A673 (cell line): ENCODE data around the gene FAM32A. TPM values are rescaled to one million over a fixed set of nuclear protein-coding genes. Genes with fewer than 3 reads are reported as not detected.

Source experiments
- BruUV-seq: library from RNA; stranded (reverse); fragments of 400-500 nt; replicated peaks from 2 replicates; lab custom pipeline; 2021; lab: Mats Ljungman, UMichigan
- CTCF ChIA-PET: fragments of 300-600 bp; sonication (Branson Sonifier 250); formaldehyde crosslinking; loops from one replicate; lab custom pipeline; 2022; ENCODE audit warnings: antibody characterized with exemption; lab: Charles Lee
- POLR2A ChIA-PET: fragments of 300-600 bp; sonication (Branson Sonifier 250); formaldehyde crosslinking; loops from one replicate; lab custom pipeline; 2022; ENCODE audit warnings: antibody characterized with exemption; ENCODE audit not compliant: low non-redundant PET; lab: Charles Lee
- DNase-seq: peaks from one replicate; pipeline ENCODE4 v3.0.0-alpha.2; 2015; ENCODE audit warnings: low spot score
- H3K27ac ChIP-seq: fragments of 200-600 bp; sonication (generic); 2 replicates; pipeline ENCODE4 v1.5.1; 2016; ENCODE audit warnings: mixed run types, low read depth, mild to moderate bottlenecking, mixed read lengths, antibody characterized with exemption, low read length; ENCODE audit not compliant: poor library complexity, severe bottlenecking
- H3K27me3 ChIP-seq: fragments of 200-600 bp; sonication (generic); replicated peaks from 2 replicates; pipeline ENCODE4 v1.6.1; 2017; ENCODE audit warnings: mixed run types, low read depth, mild to moderate bottlenecking, mixed read lengths, antibody characterized with exemption, low read length; ENCODE audit not compliant: insufficient read depth, poor library complexity
- H3K36me3 ChIP-seq: fragments of 200-600 bp; sonication (generic); 2 replicates; pipeline ENCODE4 v1.6.1; 2016; ENCODE audit warnings: mixed run types, mild to moderate bottlenecking, mixed read lengths, antibody characterized with exemption, low read length; ENCODE audit not compliant: insufficient read depth, poor library complexity, severe bottlenecking
- H3K4me1 ChIP-seq: fragments of 200-600 bp; sonication (generic); 2 replicates; pipeline ENCODE4 v1.6.1; 2017; ENCODE audit warnings: mixed run types, mild to moderate bottlenecking, mixed read lengths, antibody characterized with exemption, low read length; ENCODE audit not compliant: insufficient read depth, poor library complexity, severe bottlenecking
- H3K4me3 ChIP-seq: fragments of 200-600 bp; sonication (generic); 2 replicates; pipeline ENCODE4 v1.5.1; 2016; ENCODE audit warnings: low read depth, mixed run types, mild to moderate bottlenecking, mixed read lengths, low read length; ENCODE audit not compliant: poor library complexity, severe bottlenecking
- H3K9me3 ChIP-seq: fragments of 200-600 bp; sonication (generic); 2 replicates; pipeline ENCODE4 v1.6.1; 2016; ENCODE audit warnings: mixed run types, low read depth, mild to moderate bottlenecking, mixed read lengths, antibody characterized with exemption, low read length; ENCODE audit not compliant: poor library complexity, severe bottlenecking
- CTCF ChIP-seq: fragments of 300-800, 200-600 bp; sonication (generic); conservative IDR thresholded peaks from 2 replicates; pipeline ENCODE4 v1.5.1; 2017; ENCODE audit warnings: low read depth, mild to moderate bottlenecking, antibody characterized with exemption, low read length, moderate library complexity, mixed read lengths
- EZH2 ChIP-seq: fragments of 200-600 bp; sonication (generic); IDR thresholded peaks from 2 replicates; pipeline ENCODE4 v1.6.1; 2017; ENCODE audit warnings: borderline replicate concordance, low read depth, mild to moderate bottlenecking, mixed read lengths, antibody characterized with exemption, low read length; ENCODE audit not compliant: poor library complexity, severe bottlenecking
- intact Hi-C: fragments of 100-400 bp; cut with micrococcal nuclease; formaldehyde crosslinking; loops from one replicate; pipeline ENCODE4 v1.10.0; 2022; ENCODE audit not compliant: unreplicated experiment
- total RNA-seq: library from RNA; stranded (reverse); gene quantifications from 2 replicates; pipeline ENCODE4 v1.2.3, GENCODE V29; 2021

FAM32A gene
- total RNA-seq, 1 experiment from 2014 or later, result 93.2 TPM

DNA sequence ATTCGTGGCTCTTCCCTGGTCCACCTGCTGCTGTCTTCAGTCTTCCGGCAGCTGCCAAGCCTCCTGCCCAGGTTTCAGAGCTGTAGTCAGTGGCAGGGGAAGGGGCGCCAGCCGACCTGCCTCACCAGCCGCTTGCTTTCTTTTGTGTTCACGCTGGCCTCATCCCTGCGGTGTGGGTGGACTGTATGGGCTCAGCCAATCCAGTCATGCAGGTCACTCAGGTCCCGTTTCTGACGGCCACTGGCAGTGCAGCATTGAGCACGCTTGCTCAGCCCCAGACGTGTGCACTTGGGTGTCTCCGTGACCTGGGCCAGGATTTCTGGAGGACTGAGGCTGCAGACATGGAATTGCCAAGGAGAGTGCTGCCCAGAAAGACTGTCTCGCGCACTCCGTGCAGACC is 38.5 kb downstream of the FAM32A start:
- Histone ChIP-seq H3K4me3 (no peak overlapping the region), H3K9me3 (peaks cover 20% of the 10 kb centered on the region), H3K27me3 (no peaks in the 10 kb centered on the region), H3K27ac (no peak overlapping the region), H3K4me1 (no peaks in the 10 kb centered on the region), H3K36me3 (peaks cover 51% of the 10 kb centered on the region)
- no peak for DNase-seq
- POLR2A ChIA-PET, result no interaction called here
- intact Hi-C loops, result no loop called here
- CTCF ChIA-PET, result no interaction called here
- no TSS peak for BruUV-seq
- TF ChIP-seq EZH2, result no peak
- no peak for TF ChIP-seq CTCF

DNA sequence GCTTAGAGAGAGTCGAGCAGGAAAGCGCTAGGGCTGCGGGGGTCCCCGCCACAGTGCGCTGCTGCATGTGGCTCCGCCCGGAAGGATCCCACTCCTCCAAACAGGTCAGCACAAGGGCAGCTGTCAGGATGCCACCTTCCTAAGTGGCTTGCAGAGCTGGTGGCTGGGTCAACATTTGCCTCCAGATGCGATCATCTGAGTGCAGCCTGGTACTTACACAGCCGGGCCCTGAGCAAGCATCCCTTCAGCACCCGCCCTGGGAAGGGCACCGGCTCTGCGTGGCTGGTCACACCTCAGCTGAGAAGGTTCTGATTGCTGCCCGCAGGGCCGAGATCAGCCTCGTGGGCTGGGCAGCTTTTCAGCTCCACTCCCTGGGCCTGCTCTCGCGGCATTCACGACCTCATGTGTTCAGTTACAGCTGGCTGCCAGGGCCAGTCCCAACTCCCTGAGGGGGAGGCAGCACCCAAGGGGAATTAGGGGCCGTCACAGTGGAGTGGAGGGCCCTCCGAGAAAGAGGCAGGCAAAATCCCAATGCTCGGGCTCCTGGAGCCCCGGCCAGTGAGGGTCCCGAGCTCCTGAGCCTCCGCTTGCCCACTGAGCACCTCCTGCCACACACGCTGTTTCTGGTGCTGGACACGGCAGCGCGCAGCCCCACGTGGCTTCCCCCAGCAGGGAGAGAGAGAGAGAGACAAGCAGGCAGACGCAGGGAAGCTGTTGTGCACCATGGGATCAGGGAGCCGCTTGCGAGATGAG is 39.3 kb downstream of the FAM32A start:
- no peak for DNase-seq
- H3K27me3 ChIP-seq, result no peaks in the 10 kb centered on the region
- POLR2A ChIA-PET, result no interaction called here
- no peak for TF ChIP-seq EZH2
- no peak for TF ChIP-seq CTCF
- intact Hi-C loops, result no loop called here
- no peaks in the 10 kb centered on the region for H3K4me1 ChIP-seq
- no peak overlapping the region for H3K4me3 ChIP-seq
- CTCF ChIA-PET, result no interaction called here
- H3K27ac ChIP-seq, result no peak overlapping the region
- peaks cover 20% of the 10 kb centered on the region for H3K9me3 ChIP-seq
- peaks cover 47% of the 10 kb centered on the region for H3K36me3 ChIP-seq
- BruUV-seq, result no TSS peak

DNA sequence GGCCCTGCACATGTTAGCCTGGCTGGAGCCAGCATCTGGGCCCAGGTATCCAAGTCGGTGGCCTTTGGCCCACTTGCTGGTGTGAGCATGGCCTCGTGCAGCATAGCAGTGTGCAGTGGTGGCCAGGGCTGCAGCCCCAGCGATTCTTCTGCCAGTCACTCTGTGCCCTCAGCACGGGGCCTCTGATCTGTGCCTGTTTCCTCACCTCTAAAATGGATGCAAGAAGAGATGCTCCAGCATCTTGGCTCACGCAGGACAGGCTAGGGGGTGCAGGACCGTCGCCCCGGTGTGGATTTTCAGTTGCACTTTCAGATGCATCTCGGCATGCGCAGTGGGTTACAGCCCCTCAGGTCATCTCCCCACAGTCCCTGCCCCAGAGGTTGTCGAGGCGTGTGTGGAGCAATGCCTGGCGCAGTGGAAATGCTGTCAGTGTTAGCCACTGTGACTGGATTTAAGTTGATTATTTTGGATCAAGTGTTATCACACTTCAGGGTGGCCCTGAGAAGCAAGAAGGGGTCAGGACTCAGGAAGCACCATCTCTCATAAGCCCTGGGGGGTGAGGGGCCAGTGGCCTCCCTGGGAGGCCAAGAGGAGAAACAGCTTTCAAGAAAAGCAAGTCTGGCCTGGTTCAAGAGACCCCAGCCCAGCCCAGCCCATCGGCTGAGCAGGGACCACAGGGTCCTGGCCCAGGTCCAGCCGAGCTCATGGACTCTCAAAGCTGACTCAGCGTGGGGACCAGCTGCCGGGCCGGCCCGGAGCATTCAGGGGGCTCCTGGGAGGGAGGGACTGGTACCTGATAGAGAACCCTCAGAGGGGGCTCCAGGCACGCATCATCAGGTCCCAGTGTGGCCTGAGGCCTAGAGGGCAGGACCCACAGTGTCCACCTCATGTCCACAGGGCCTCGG is 40.3 kb downstream of the FAM32A start:
- H3K27me3 ChIP-seq, result no peaks in the 10 kb centered on the region
- no peak overlapping the region for H3K4me3 ChIP-seq
- H3K4me1 ChIP-seq, result no peaks in the 10 kb centered on the region
- H3K9me3 ChIP-seq, result peaks cover 13% of the 10 kb centered on the region
- H3K36me3 ChIP-seq, result peaks cover 40% of the 10 kb centered on the region
- TF ChIP-seq EZH2 (no peak), CTCF (no peak)
- intact Hi-C loops, result no loop called here
- POLR2A ChIA-PET, result no interaction called here
- BruUV-seq, result no TSS peak
- DNase-seq, result no peak
- CTCF ChIA-PET, result no interaction called here
- H3K27ac ChIP-seq, result no peak overlapping the region
